ENCODE data around the gene CAMK4. TPM values are rescaled to one million over a fixed set of nuclear protein-coding genes. Genes with fewer than 3 reads are reported as not detected.

CAMK4 gene
- polyA plus RNA-seq, 1 donor from 2014 or later, result 16.6 TPM

GRCh38 chr5:111537141-111538024 lies 313.2 kb downstream of the CAMK4 start:
- H3K9me3 ChIP-seq (ENCODE audit: low read length), result no peaks in the 10 kb centered on the region
- no peak overlapping the region for H3K4me2 ChIP-seq (ENCODE audit: low read length)
- H3F3A ChIP-seq (ENCODE audit: insufficient read depth, low read length, poor library complexity, severe bottlenecking), result no peaks in the 10 kb centered on the region
- H3K79me2 ChIP-seq (replicated peaks; ENCODE audit: insufficient read depth, low read length), result no peaks in the 10 kb centered on the region
- H3K9ac ChIP-seq (ENCODE audit: low read length), result no peak overlapping the region
- TF ChIP-seq EZH2 (IDR thresholded peaks at IDR 0.05; ENCODE audit: borderline replicate concordance, insufficient read depth, low read length, poor library complexity, severe bottlenecking), result no peak
- no peak for TF ChIP-seq POLR2AphosphoS5 (IDR thresholded peaks at IDR 0.05)
- no peak for TF ChIP-seq RAD21 (conservative IDR thresholded peaks at IDR 0.05)
- TF ChIP-seq EP300 (conservative IDR thresholded peaks at IDR 0.05; ENCODE audit: poor library complexity, severe bottlenecking), result no peak
- no peak for TF ChIP-seq MXI1 (conservative IDR thresholded peaks at IDR 0.05; ENCODE audit: poor library complexity, severe bottlenecking)
- TF ChIP-seq REST (IDR thresholded peaks at IDR 0.05; ENCODE audit: borderline replicate concordance), result no peak
- no peak for TF ChIP-seq SMC3 (conservative IDR thresholded peaks at IDR 0.05; ENCODE audit: poor library complexity)
- no peak for TF ChIP-seq TAF1 (IDR thresholded peaks at IDR 0.05; ENCODE audit: low read depth)
- no peak for TF ChIP-seq CTCF (IDR thresholded peaks at IDR 0.05; ENCODE audit: poor library complexity, severe bottlenecking)
- no peak overlapping the region for H3K4me3 ChIP-seq (ENCODE audit: low read length)
- no peaks in the 10 kb centered on the region for H4K20me1 ChIP-seq (ENCODE audit: insufficient read depth)
- no peaks in the 10 kb centered on the region for H3K9me2 ChIP-seq (ENCODE audit: insufficient read depth, low read length)
- H2AFZ ChIP-seq (ENCODE audit: low read depth, low read length), result no peak overlapping the region
- no peaks in the 10 kb centered on the region for H3K27me3 ChIP-seq (ENCODE audit: insufficient read depth, low read depth, low read length)
- peak overlapping the region; percentile 32 for H3K27ac ChIP-seq (ENCODE audit: low read length)
- H3K36me3 ChIP-seq (ENCODE audit: insufficient read depth, low read length), result no peaks in the 10 kb centered on the region

Other genes starting within 250 kb of the CAMK4 start
- gene TSLP, start 152.7 kb upstream of the CAMK4 start, polyA plus RNA-seq, result not detected in 2 replicates
- gene WDR36, start 132.0 kb upstream of the CAMK4 start, polyA plus RNA-seq, result 20.4 and 25.8 TPM in 2 replicates

All from neural cell (in vitro differentiated cells).